NCI-H1092 (cell line): ENCODE data around the gene FBN3.

Experiments
- DNase-seq: peaks from one replicate; lab custom pipeline; 2025; lab: John Stamatoyannopoulos, UW

Gene FBN3

GRCh38 chr19:8089664-8090601 is 59.5 kb downstream of the FBN3 start:
- DNase-seq, result no peak

GRCh38 chr19:8088752-8089663 is 60.4 kb downstream of the FBN3 start:
- no peak for DNase-seq

- no peak for DNase-seq
These were observed 61.5 kb downstream of the FBN3 start for GRCh38 chr19:8087876-8088275.

- no peak for DNase-seq
These were observed 62.5 kb downstream of the FBN3 start for GRCh38 chr19:8086849-8087248.

GRCh38 chr19:8085598-8086408 is 63.6 kb downstream of the FBN3 start:
- no peak for DNase-seq

- no peak for DNase-seq
These were observed 65.2 kb downstream of the FBN3 start for GRCh38 chr19:8084152-8084551.

GRCh38 chr19:8083141-8083540 is 66.3 kb downstream of the FBN3 start:
- DNase-seq, result no peak

- no peak for DNase-seq
These were observed 67.5 kb downstream of the FBN3 start for GRCh38 chr19:8081569-8082550.

GRCh38 chr19:8080832-8081231 is 68.6 kb downstream of the FBN3 start:
- DNase-seq, result no peak

GRCh38 chr19:8079988-8080387 is 69.4 kb downstream of the FBN3 start:
- DNase-seq, result no peak

GRCh38 chr19:8075158-8076074 is 74.0 kb downstream of the FBN3 start:
- DNase-seq, result no peak

- DNase-seq, result no peak
These were observed 74.9 kb downstream of the FBN3 start for GRCh38 chr19:8074501-8074900.

GRCh38 chr19:8071912-8072311 is 77.5 kb downstream of the FBN3 start:
- DNase-seq, result no peak

- peak; percentile 17 for DNase-seq
These were observed 80.1 kb downstream of the FBN3 start for GRCh38 chr19:8069096-8069973.

- no peak for DNase-seq
These were observed 83.5 kb downstream of the FBN3 start for GRCh38 chr19:8065875-8066261.

GRCh38 chr19:8064911-8065874 is 84.2 kb downstream of the FBN3 start:
- no peak for DNase-seq

GRCh38 chr19:8057545-8058270 is 91.7 kb downstream of the FBN3 start:
- DNase-seq, result no peak
